PFSK-1 (cell line): ENCODE measurements around the gene MS4A3.

Experiments used
- POLR2AphosphoS5 ChIP-seq: IDR thresholded peaks from 2 replicates; pipeline ENCODE4 v1.6.1; 2012; ENCODE audit warnings: low read depth, mild to moderate bottlenecking, control low read depth, low read length, moderate library complexity
- TAF1 ChIP-seq: IDR thresholded peaks from 2 replicates; pipeline ENCODE4 v1.6.1; 2012; ENCODE audit warnings: low read length, control low read depth, borderline replicate concordance; ENCODE audit not compliant: insufficient read depth

GRCh38 chr11:60065801-60066200 lies 9.3 kb downstream of the MS4A3 start:
- TF ChIP-seq POLR2AphosphoS5 (no peak), TAF1 (no peak)
